Lung microvascular endothelial cell (primary cell): Measurements from ENCODE around the gene ANTKMT. TPM values are rescaled to one million over a fixed set of nuclear protein-coding genes. Genes with fewer than 3 reads are reported as not detected.
"Not testable (repeated sequence)": the region's sequence is repeated elsewhere in the genome, so short reads cannot be mapped to it uniquely, and the experiment has no call there.

ENCODE experiments used
- DNase-seq, 2 donors: peaks; one replicate each; pipeline versions ENCODE4 v3.0.0 to v3.0.0-alpha.2; 2010; ENCODE audit warnings: low read depth in 2 of 2
- total RNA-seq: library from RNA; depleted of rRNA; stranded (reverse); fragments of >200 nt; gene quantifications from 2 replicates; pipeline ENCODE4 v1.2.1, GENCODE V29; 2014

ANTKMT gene
- total RNA-seq, 1 donor from 2014 or later: 31.2 TPM

GRCh38 chr16:681746-682427 lies 39.1 kb upstream of the ANTKMT start:
- no peak for DNase-seq

GRCh38 chr16:682493-683395 lies 38.2 kb upstream of the ANTKMT start:
- DNase-seq: no peak

- peak in 1 of 2 donors; percentile 20 for DNase-seq
Observed at GRCh38 chr16:683396-684070, 37.4 kb upstream of the ANTKMT start.

DNA sequence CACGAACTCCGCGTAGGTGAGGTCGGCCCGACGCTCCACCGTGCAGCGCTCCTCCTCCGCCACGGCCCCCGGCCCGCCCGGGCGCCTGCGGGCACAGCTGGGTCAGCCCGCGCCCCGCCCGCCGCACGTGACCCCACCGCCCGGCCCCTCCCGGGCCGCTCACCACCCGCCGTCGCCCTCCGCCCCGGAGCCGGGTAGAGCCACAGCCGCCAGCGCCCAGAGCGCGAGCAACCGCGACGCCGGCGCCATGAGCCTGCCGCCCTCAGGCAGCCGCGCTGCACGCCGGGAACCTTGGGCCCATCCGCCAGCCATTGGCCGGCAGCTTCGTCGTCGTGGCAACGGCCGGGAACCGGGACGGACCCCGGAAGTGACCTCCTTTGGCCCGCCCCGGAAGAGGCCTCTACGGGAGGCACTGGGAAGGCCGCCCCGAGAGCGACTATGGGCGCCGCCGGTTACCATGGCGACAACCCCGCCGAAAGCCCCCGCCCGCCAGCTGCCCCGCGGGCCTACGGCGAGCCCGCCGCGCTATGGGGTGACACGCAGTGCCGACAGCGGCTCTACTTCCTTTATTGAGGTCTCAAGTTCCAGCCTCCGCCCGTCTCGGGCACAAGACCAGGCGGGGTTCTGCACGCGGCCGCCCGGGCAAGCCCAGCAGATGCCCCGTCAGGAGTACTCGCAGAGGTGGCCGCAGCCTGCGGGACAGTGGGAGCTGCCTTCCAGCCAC lies 36.7 kb upstream of the ANTKMT start, which contains the start of gene JMJD8:
TSS of gene JMJD8 (minus strand) at position 264 of the 724 bp plus-strand sequence. CDS start at position 249, 15 bp downstream.
- DNase-seq: peak; percentile 87 to 93

DNA sequence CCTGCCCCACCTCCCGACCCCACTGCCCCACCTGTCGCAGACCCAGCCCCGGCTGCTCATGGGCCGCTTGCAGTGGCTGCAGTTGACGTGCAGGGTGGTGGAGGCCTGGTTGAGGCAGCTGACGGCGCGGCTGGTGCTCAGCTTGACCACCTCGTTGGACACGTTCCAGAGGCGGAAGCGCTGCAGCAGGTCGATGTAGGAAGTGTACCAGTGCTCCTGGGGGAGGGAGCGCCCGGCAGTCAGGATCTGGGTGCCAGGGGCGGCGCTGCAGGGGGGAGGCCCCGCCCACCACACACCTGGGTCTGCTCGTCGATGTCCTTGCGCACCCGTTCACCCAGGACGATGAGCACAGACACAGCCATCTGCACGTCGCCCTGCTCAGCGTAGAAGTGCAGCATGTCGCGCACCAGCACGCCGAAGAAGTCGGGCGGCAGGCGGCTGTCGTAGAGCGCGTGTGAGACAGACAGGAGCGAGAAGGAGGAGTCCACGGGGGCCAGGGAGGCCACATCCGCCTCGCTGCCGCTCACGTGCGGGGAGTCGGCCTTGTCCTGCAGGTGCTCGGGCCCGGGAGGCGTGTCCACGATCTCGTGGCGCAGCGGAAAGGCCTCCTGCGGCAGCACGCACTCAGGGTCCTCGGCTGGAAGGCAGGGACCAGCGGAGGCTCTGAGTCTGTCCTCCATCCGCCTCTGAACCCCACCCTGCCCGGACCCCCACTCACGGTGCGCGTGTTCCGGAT lies 35.8 kb upstream of the ANTKMT start:
- no peak for DNase-seq

- peak; percentile 58 to 70 for DNase-seq
Observed at GRCh38 chr16:685967-686366, 35.0 kb upstream of the ANTKMT start.

DNA sequence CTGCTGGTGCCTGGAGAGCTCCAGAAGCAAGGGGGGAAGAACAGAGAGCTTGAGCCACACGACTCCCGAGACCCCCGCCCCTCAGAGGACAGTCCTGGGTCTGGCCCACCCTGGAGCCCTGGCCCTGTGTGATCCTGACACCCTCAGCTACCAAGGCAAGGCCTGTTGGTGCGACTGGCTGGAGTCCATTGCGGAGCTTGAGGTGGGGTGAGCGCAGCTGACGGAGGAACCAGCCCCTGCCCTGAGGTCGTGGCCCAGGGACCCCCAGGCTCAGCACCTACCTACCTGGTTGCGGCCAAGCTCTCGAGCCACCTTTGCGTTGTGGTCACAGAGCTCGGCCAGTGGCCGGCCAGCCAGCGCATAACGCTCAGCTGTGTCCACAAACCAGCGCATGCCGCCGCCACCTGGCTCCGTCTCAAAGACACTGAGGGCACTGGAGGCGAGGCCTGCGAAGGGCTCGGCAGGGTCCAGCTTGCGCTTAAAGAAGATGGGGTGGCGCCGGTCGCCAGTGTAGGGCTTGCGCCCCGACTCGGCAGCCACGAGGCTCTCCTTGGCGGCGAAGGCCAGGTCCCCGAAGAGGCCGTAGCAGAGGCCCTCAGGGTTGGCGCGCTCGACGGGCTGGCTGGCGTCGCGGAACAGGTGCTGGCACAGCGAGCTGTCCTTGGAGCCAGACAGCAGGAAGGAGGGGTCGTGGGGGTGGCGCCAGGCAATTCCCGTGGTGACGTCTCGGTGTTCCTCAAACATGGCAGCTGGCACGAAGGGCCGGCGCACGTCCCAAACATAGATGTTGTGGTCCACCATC lies 34.3 kb upstream of the ANTKMT start:
- no peak for DNase-seq

DNA sequence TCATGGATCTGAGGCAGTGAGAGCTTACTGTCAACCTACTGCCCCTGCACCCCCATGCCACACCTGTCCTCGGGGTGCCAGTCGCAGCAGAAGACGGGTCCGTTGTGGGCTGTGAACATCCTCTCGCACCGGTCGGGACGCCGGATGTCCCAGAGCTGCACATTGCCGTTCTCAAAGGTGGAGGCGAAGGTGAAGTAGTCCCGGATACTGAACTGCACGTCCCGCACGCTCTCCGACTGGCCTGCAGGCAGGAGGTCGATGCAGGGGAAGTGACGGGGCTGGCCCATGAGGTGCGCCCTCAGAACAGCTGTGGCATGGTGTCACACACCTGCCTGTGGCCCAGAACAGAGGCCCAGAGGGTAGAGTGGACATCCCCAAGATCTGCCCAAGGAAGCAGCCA lies 33.4 kb upstream of the ANTKMT start:
- DNase-seq: no peak

DNA sequence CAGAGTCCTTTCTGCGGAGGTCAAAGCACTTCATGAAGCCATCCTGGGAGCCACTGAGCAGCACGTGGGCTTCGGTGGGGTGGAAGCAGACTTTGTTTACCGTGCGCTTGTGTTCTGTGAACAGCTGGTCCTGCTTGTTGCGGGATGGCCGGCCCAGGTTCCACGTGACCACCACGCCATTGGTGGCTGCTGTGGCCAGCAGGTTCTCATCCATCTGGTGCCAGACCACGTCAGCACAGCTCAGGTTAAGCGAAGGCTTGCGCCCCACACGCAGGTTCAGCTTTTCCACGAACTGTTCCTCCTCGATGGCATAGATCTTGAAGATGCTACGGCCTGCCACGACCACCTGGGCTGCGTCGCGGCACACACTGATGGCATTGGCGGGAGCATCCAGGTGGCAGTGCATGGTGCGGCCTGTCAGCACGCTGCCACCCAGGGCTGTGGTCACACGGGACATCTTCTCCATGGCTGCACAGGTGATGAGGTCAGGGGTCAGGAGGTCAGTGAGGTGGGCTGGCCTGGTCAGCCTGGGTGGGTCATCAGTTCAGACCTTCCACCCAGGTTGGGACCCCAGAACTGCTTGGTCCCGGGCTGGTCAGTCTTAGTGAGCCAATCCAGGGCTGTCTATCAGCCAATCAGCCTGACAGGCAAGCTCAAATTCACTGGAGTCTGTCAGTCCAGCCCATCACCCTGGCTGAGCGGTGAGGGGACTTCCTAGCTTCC lies 31.6 kb upstream of the ANTKMT start:
- no peak for DNase-seq

GRCh38 chr16:691242-691641 lies 29.7 kb upstream of the ANTKMT start:
- not testable (repeated sequence) for DNase-seq

DNA sequence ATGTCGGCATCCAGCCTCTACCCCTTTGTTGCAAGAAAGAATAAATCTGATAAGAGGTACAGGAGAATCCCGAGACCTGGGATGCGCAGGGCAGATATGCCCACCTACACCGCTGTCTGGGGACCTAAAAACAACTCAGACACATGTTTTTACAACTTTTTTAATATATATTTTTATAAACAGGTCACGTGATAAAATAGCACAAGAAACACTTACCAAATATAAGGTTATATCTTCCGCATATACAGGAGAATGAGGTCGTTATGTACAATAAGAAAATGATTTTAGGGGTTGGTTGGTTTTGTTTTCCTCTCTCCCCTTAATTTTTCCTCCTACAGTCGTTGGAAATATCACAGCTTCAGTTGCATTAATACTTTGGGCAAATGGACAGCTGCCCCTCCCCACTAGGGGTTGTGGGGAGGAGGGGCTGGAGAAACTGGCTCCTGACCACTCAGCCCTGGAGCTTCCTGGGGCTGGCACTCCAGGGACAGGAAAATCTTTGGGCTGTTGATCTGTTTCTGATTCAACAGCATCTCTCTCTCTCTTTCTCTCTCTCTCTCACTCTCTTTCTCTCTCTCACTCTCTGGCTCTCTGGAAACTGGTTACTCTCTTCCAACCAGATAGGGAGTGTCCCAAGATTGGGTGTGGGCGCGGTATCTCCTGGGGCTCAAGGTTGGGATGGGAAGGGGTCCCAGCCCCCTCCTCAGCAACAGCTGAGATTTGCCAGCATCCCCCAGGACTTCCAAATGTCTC lies 28.4 kb upstream of the ANTKMT start:
- no peak for DNase-seq

DNA sequence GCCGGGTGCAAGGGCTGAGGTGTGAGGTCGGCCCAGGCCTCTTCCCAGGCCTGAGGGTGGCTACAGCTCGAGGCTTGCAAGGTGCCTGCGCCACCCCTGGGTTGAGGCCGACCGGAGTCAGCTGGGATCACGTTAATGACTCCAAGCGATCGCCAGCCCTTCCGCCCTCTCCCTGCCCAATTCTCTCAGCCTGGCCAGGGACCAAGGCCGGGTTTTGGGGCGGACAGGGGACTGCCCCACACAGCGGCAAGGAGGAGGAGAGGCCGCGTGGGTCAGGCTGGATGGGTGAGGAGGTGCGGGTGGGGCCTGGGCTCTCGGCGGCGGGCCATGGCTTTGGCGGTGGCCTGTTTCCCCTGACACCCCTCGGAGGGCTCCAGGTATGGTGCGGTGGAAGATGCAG lies 27.6 kb upstream of the ANTKMT start:
- no peak for DNase-seq

DNA sequence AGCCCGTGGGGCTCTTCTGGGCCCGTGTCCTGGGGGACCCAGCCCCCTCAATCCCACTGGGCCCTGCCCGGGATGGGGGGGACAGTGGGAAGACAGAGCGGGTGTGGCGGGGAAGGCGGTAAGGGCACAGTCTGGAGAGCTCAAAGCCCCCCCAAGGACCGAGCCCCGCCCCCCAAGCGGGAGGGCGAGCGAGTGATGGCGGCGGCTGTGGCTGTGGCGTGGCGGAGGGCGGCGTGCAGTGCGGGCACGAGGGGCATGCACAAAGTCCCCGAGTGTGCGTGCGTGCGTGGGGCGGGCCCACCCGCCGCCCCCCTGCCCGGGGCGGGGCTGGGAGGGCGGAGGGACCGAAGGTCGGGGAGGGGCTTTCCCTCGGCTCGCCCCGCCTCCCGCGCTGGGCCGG lies 27.2 kb upstream of the ANTKMT start:
- no peak for DNase-seq

DNA sequence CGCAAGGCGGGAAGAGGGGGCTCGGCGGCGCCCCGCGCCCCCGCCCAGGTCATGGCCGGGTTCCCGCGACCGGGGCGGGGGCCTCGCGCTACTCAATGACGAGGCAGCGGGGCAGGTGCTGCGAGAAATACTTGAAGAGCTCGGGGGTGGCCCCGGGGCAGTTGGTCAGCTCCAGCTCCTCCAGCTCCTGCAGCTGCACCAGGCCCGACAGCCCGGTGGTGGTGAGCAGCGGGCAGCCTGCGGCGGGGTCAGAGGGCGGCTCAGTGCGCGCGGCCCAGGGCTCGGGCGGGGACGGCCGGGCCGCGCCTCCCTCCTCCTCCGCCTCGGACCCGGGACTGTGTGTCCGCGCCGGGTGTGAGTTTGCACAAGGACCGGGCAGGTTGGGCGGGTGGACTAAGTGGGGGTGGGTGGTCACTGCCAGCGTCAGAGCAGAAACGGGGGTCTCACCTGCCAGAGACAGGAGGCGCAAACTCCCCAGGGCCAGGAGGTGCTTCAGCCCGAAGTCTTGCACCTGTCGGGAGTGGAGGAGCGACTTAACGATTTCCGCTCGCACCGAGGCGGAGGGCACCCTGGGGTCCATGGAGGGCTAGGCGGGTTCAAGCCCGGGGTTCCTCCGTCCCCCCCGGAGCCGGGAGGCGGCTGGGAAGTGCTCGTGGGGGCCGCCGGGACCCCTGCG lies 26.6 kb upstream of the ANTKMT start:
- no peak for DNase-seq

DNA sequence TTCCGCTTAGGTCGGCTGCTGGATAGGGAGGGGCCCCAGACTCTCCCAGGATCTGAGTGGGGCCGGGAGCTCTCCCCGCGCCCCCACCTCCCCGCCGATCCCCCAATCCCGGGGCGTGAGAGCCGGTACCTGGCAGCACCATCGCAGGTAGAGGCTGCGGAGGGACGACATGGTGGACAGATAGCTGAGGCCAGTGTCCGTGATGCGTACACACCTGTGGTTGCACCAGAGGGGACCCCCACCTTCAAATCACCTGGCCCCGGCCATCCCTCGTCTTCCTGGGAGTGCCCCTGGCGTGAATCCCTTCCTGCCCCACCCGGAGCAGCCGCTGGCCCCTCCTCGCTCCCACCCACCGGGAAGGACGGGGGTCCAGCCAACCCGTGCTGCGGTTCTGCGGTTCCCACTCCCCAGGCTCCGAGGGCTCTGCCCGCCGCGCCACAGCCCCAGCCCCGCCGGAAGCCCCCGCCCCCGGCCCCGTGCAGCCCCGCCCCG lies 26.0 kb upstream of the ANTKMT start:
- no peak for DNase-seq

DNA sequence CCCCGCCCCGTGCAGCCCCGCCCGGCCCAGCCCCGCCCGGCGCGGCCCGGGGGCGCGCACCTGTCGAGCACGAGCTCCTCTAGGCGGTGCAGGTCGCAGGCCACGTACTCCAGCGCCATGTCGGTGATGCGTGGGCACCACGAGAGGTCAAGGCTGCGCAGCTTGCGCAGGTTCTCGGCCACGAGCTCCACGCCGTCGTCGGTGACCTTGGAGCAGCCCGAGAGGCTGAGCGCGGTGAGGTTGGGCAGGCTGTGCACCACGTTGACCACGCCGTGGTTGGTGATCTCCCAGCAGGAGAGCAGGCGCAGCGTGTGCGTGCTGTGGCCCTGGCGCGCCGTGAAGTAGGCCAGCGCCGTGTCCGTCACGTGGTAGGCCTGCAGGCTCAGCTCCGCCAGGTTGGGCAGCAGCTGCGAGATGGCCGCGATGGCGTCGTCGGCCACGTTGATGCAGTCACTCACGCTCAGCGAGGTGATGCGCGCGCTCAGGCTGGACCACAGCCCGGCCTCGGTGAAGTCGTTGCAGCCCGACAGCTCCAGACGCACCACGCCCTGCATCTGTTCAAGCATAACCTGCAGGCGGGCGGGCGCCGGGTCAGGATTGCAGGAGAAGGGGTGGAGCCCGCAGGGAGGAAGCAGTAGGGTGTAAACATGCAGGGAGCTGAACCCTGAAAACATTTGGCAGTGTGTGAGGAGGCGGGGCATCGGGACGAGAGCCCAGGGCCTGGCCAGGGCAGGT lies 25.4 kb upstream of the ANTKMT start:
- peak in 1 of 2 donors; percentile 20 for DNase-seq
